Activated T-cell treated with anti-CD3 and anti-CD28 coated beads, Interleukin-2, amount 50 U/mL, for 4 hours (primary cell): ENCODE results near the gene WRAP73. TPM values are rescaled to one million over a fixed set of nuclear protein-coding genes. Genes with fewer than 3 reads are reported as not detected.

Source experiments
- ATAC-seq, 2 donors: fragments of 200-7000 bp; cut with Tn5 transposase; one replicate each; pipeline ENCODE4 v1.10.0; 2021
- DNase-seq: peaks from one replicate; pipeline ENCODE4 v3.0.0-alpha.2; 2020
- H3K27me3 Mint-ChIP-seq: one replicate; pipeline ENCODE4 v1.8.0; 2021; ENCODE audit warnings: low read depth, mixed read lengths
- H3K36me3 Mint-ChIP-seq: one replicate; pipeline ENCODE4 v1.8.0; 2022; ENCODE audit warnings: mixed read lengths; ENCODE audit not compliant: insufficient read depth
- H3K4me1 Mint-ChIP-seq: one replicate; pipeline ENCODE4 v1.8.0; 2021; ENCODE audit warnings: low read depth, mixed read lengths
- H3K4me3 Mint-ChIP-seq: one replicate; pipeline ENCODE4 v1.8.0; 2021; ENCODE audit warnings: mild to moderate bottlenecking, moderate library complexity, mixed read lengths
- H3K9me3 Mint-ChIP-seq: one replicate; pipeline ENCODE4 v1.8.0; 2021; ENCODE audit warnings: mixed read lengths
- total RNA-seq, 3 donors: library from RNA; stranded (reverse); gene quantifications; one replicate each; pipeline ENCODE4 v1.2.1, GENCODE V29; 2021

WRAP73 gene
- total RNA-seq, result 10 to 100 TPM; 32.7 to 36.3 (median 34.5) TPM

GRCh38 chr1:3649342-3650247, at the start of gene WRAP73:
Gene WRAP73 (minus strand): TSS chr1:3650103. CDS start chr1:3649999, 104 bp downstream.
- peak; percentile 96 to 98 for ATAC-seq
- H3K4me1 Mint-ChIP-seq, result peaks cover 28% of the 10 kb centered on the region

DNA sequence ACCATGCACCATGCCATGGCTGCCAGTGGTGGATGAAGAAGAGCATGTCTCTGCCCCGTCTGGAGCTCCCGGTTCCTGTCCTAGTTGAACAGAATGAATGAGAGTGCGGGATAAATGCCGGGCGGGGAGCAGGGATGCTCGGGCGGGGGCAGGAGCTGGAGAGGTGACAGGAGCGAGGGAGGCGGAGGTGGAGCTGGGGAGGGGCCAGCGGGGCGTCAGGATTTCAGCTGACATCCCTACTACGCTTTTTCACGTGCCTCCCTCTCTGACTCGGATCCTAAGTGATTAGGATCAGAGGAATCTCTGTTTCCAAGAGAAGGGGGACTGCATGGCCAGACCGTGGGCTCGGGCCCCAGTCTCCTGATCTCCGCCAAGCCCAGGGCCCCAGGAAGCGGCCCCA, 49.7 kb upstream of the WRAP73 start:
- no peak for ATAC-seq
- no peak overlapping the region for H3K4me3 Mint-ChIP-seq
- peaks cover 4% of the 10 kb centered on the region for H3K4me1 Mint-ChIP-seq
- no peaks in the 10 kb centered on the region for H3K9me3 Mint-ChIP-seq
- DNase-seq, result no peak
- no peaks in the 10 kb centered on the region for H3K36me3 Mint-ChIP-seq
- H3K27me3 Mint-ChIP-seq, result peaks cover 12% of the 10 kb centered on the region

More at GRCh38 chr1:3649342-3650247, at the start of gene WRAP73:
- peaks cover 22% of the 10 kb centered on the region for H3K27me3 Mint-ChIP-seq
- DNase-seq, result peak; percentile 86
- peaks cover 6% of the 10 kb centered on the region for H3K36me3 Mint-ChIP-seq
- no peaks in the 10 kb centered on the region for H3K9me3 Mint-ChIP-seq
- peak within 1 kb of the TSS; percentile 83 for H3K4me3 Mint-ChIP-seq

- no peak for DNase-seq
- ATAC-seq, result no peak
- Mint-ChIP-seq H3K4me1 (no peaks in the 10 kb centered on the region), H3K36me3 (no peaks in the 10 kb centered on the region), H3K27me3 (peaks cover 10% of the 10 kb centered on the region), H3K4me3 (no peak overlapping the region), H3K9me3 (no peaks in the 10 kb centered on the region)
Measured at GRCh38 chr1:3698660-3699408, 48.9 kb upstream of the WRAP73 start.

DNA sequence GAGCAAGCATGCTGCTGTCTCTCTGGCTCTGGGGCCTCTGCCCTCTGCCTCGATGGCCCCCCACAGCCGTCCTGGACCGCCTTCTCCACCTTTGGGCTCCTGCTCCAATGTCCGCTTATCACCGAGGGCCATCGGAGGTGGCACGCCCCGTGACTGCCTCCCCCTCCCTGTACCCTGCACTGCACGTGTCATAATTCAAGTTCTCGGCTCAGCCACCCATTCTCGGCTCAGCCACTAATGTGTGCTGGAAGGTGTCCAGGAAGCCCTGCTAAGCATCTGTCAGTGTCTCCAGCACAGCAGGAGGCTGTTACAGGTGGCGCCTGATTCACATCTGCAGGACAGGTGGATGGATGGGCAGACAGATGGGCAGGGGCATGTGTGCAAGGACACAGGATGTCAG, 47.9 kb upstream of the WRAP73 start:
- Mint-ChIP-seq H3K27me3 (peaks cover 10% of the 10 kb centered on the region), H3K4me3 (no peak overlapping the region), H3K36me3 (no peaks in the 10 kb centered on the region), H3K9me3 (no peaks in the 10 kb centered on the region), H3K4me1 (no peaks in the 10 kb centered on the region)
- DNase-seq, result no peak
- ATAC-seq, result no peak

GRCh38 chr1:3697104-3697503, 47.2 kb upstream of the WRAP73 start:
- Mint-ChIP-seq H3K36me3 (no peaks in the 10 kb centered on the region), H3K4me1 (no peaks in the 10 kb centered on the region), H3K4me3 (no peak overlapping the region), H3K9me3 (no peaks in the 10 kb centered on the region), H3K27me3 (peaks cover 10% of the 10 kb centered on the region)
- DNase-seq (no peak), ATAC-seq (no peak)

- no peak for DNase-seq
- Mint-ChIP-seq H3K27me3 (peaks cover 10% of the 10 kb centered on the region), H3K36me3 (no peaks in the 10 kb centered on the region), H3K4me3 (no peak overlapping the region), H3K4me1 (no peaks in the 10 kb centered on the region), H3K9me3 (no peaks in the 10 kb centered on the region)
- no peak for ATAC-seq
Measured at GRCh38 chr1:3696689-3697088, 46.8 kb upstream of the WRAP73 start.

- no peaks in the 10 kb centered on the region for H3K9me3 Mint-ChIP-seq
- no peak overlapping the region for H3K4me3 Mint-ChIP-seq
Measured at GRCh38 chr1:3695326-3696217, 45.7 kb upstream of the WRAP73 start.

DNA sequence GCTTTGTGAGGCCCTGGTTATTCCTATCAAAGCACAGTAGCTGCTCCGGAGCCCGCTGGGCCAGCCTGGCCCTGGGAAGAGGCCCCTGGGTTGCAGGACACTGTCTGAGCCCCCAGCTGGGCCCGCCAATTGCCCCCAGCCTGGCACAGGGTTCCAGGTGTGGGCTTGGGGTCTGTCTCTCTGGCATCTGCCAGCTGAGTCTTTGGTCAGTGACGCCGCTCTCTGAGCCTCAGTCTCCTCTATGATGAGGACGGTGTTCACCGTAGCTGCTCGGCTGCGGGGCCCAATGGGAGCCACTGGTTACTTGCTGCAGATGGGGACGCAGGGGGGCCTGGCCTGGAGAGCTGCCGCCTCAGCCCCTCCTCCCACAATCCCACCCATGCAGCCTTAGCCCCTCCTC, 43.4 kb upstream of the WRAP73 start:
- no peaks in the 10 kb centered on the region for H3K9me3 Mint-ChIP-seq
- H3K4me3 Mint-ChIP-seq, result no peak overlapping the region
- no peak for ATAC-seq
- H3K36me3 Mint-ChIP-seq, result no peaks in the 10 kb centered on the region
- no peak for DNase-seq
- H3K27me3 Mint-ChIP-seq, result peaks cover 10% of the 10 kb centered on the region
- no peaks in the 10 kb centered on the region for H3K4me1 Mint-ChIP-seq

More at GRCh38 chr1:3695326-3696217, 45.7 kb upstream of the WRAP73 start:
- ATAC-seq, result peak; percentile 54 to 66
- Mint-ChIP-seq H3K27me3 (peaks cover 10% of the 10 kb centered on the region), H3K4me1 (no peaks in the 10 kb centered on the region), H3K36me3 (no peaks in the 10 kb centered on the region)
- DNase-seq, result peak; percentile 16

DNA sequence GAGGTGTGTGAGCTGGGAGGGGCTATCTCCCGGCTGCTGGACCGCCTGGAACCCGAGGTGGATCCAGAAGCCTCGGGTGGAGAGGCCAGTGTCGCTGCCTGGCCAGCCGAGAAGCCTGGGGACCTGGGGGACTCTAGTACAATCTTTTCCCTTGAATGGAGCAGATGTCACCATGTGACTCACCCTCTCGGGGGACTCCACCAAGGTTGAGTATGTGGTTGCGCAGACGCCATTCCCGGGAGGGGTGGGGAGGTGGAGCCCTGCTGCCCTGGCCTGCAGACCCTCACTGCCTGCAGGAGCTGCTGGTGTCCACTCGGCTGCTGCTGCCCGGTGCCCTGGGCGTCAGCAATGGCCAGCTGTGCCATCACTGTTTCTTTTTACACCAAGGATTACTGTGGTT, 42.7 kb upstream of the WRAP73 start:
- DNase-seq, result no peak

DNA sequence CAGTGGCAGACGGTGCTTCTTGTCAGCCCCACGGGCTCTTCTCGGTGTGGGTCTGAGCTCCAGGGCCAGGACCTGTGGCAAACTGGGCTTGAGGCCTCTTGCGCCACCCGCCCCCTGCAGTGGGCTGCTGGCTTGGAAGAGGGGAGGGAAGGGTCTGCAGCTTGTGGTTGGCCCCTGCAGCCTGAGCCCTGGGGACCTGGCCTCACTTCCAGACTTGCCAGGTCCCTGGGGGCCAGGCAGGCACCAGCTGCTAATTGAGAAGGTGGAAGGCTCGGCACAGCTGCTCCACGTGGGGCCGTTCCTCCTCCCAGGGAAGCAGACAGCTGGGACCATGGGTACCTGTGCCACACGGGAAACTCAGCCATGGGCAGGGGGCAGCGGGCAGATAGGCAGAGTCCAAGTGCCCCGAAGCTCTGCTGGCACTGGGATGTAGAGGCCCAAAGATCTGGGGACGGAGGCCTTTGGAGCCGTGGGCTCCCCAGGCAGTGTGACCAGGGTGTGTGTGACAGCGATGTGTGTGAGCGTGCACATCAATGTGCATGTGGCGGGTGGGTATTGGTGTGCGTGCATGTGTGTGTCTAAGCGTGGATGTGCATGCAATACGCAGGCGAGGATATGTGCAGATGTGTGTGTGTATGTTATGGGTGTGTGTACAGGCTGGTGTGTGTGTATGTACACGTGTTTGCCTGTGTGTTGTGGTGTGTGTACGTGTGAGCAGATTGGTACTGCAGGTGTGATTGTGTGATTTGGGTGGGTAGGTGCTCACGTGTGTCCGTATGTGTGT, 41.7 kb upstream of the WRAP73 start:
- H3K4me1 Mint-ChIP-seq, result no peaks in the 10 kb centered on the region
- no peak overlapping the region for H3K4me3 Mint-ChIP-seq
- H3K9me3 Mint-ChIP-seq, result no peaks in the 10 kb centered on the region
- DNase-seq, result no peak
- H3K36me3 Mint-ChIP-seq, result no peaks in the 10 kb centered on the region
- no peak for ATAC-seq
- H3K27me3 Mint-ChIP-seq, result peaks cover 6% of the 10 kb centered on the region

More for the DNA sequence above, 42.7 kb upstream of the WRAP73 start:
- H3K4me1 Mint-ChIP-seq, result no peaks in the 10 kb centered on the region
- H3K36me3 Mint-ChIP-seq, result no peaks in the 10 kb centered on the region
- H3K27me3 Mint-ChIP-seq, result peaks cover 9% of the 10 kb centered on the region
- no peak overlapping the region for H3K4me3 Mint-ChIP-seq
- no peaks in the 10 kb centered on the region for H3K9me3 Mint-ChIP-seq
- ATAC-seq, result no peak

- peaks cover 2% of the 10 kb centered on the region for H3K27me3 Mint-ChIP-seq
- DNase-seq (no peak), ATAC-seq (no peak)
- H3K36me3 Mint-ChIP-seq, result no peaks in the 10 kb centered on the region
- H3K4me1 Mint-ChIP-seq, result no peaks in the 10 kb centered on the region
- H3K9me3 Mint-ChIP-seq, result no peaks in the 10 kb centered on the region
- no peak overlapping the region for H3K4me3 Mint-ChIP-seq
Measured at GRCh38 chr1:3690282-3691065, 40.6 kb upstream of the WRAP73 start.

DNA sequence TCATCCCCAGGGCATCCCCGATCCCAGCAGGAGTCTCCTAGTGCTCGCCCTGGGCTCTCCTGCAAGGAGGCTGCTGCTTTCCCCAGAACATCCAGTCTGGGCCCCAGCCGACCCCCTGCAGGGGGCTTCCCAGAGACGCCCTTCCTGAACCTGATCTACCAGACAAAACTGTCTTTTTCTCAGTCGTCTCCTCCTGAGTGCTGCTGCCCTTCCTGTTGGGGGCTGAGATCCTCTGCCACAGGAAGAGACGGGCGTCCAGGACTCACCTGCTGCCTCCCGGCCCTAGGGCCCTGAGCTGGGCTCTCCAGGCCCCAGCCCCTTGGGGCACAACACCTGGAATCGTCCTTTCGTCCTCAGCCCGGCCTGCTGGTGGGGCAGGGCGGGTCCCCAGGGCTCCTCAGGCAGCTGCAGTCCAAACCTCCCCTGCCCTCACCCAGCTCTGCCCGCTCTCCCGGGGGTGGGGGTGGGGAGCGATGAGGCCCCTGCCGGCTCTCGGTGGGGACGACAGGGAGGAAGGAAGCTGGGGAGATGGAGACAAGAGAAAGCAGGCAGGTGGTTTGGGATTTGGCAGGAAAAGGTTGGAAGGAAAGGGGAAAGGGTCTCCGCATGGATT, 39.3 kb upstream of the WRAP73 start:
- no peaks in the 10 kb centered on the region for H3K9me3 Mint-ChIP-seq
- H3K36me3 Mint-ChIP-seq, result no peaks in the 10 kb centered on the region
- ATAC-seq (no peak), DNase-seq (no peak)
- no peak overlapping the region for H3K4me3 Mint-ChIP-seq
- no peaks in the 10 kb centered on the region for H3K4me1 Mint-ChIP-seq
- H3K27me3 Mint-ChIP-seq, result peaks cover 6% of the 10 kb centered on the region
